ENCODE measurements around the gene MINDY1. TPM values are rescaled to one million over a fixed set of nuclear protein-coding genes. Genes with fewer than 3 reads are reported as not detected.

MINDY1 gene
- total and polyA plus RNA-seq, 7 donors: 15.6 to 51.8 (median 25.5) TPM

GRCh38 chr1:151047925-151048644 lies 41.4 kb upstream of the MINDY1 start:
- TF ChIP-seq POLR2AphosphoS5 (IDR thresholded peaks at IDR 0.05) (peak; percentile 33 to 67 (median 56)), POLR2A (IDR thresholded peaks at IDR 0.05) (peak; percentile 2 to 4), CTCF (IDR thresholded peaks at IDR 0.05) (no peak)
- H3K4me1 ChIP-seq: peaks cover 0 to 29% (median 18%) of the 10 kb centered on the region in 4 donors
- peak; percentile 89 for DNase-seq
- WGBS, 2 donors: 0 to 1% methylated on average over 48 of the region's 48 CpGs
- H3K4me3 ChIP-seq: peak overlapping the region; percentile 50 to 87 (median 70)
- H3K27me3 ChIP-seq: no peaks in the 10 kb centered on the region
- H3K27ac ChIP-seq: peak overlapping the region; percentile 89 to 96 (median 92)
- intact Hi-C loops (cut with DNase I): loop anchor here (5.0 kb wide), 1 partner anchor 71 kb away; no protein-coding TSS in a partner anchor
- no peaks in the 10 kb centered on the region for H3K9me3 ChIP-seq
- peaks cover 8 to 26% (median 16%) of the 10 kb centered on the region in 4 donors for H3K36me3 ChIP-seq

- Histone ChIP-seq H3K36me3 (peaks cover 3 to 21% (median 11%) of the 10 kb centered on the region in 4 donors), H3K27me3 (no peaks in the 10 kb centered on the region), H3K9me3 (no peaks in the 10 kb centered on the region), H3K27ac (peak within 1 kb of the TSS; percentile 89 to 96 (median 92)), H3K4me1 (peaks cover 0 to 29% (median 18%) of the 10 kb centered on the region in 4 donors), H3K4me3 (peak within 1 kb of the TSS; percentile 50 to 87 (median 70))
- WGBS, 2 donors: 0% methylated on average over 29 of the region's 29 CpGs
- DNase-seq: peak; percentile 91
- intact Hi-C loops (cut with DNase I): loop anchor here (5.0 kb wide), 1 partner anchor 70 kb away; no protein-coding TSS in a partner anchor
- TF ChIP-seq POLR2A (IDR thresholded peaks at IDR 0.05): peak; percentile 39 to 61
- peak; percentile 83 to 90 (median 90) for TF ChIP-seq POLR2AphosphoS5 (IDR thresholded peaks at IDR 0.05)
- TF ChIP-seq CTCF (IDR thresholded peaks at IDR 0.05): no peak
- TF ChIP-seq EP300 (IDR thresholded peaks at IDR 0.05): no peak
Measured at GRCh38 chr1:151047591-151047924, 40.9 kb upstream of the MINDY1 start, which contains the start of gene C1orf56. Gene C1orf56, plus strand, starts transcription at chr1:151047751. Its CDS starts 97 bp downstream, at chr1:151047848.

- H3K9me3 ChIP-seq: no peaks in the 10 kb centered on the region
- whole genome bisulfite sequencing, 2 donors: 90 to 94% methylated on average over 1 of the region's 1 CpG
- DNase-seq: peak; percentile 0
- intact Hi-C loops (cut with DNase I): no loop called here
- H3K4me1 ChIP-seq: peaks cover 0 to 8% (median 6%) of the 10 kb centered on the region in 4 donors
- H3K27ac ChIP-seq: no peak overlapping the region
- H3K27me3 ChIP-seq: no peaks in the 10 kb centered on the region
- no peak for TF ChIP-seq POLR2AphosphoS5 (IDR thresholded peaks at IDR 0.05)
- TF ChIP-seq EP300 (IDR thresholded peaks at IDR 0.05): no peak
- no peak for TF ChIP-seq POLR2A (IDR thresholded peaks at IDR 0.05)
- TF ChIP-seq CTCF (IDR thresholded peaks at IDR 0.05): no peak
- no peak overlapping the region for H3K4me3 ChIP-seq
- H3K36me3 ChIP-seq: no peaks in the 10 kb centered on the region
Measured at GRCh38 chr1:151043163-151043562, 36.5 kb upstream of the MINDY1 start.

- TF ChIP-seq EP300 (IDR thresholded peaks at IDR 0.05) (no peak), POLR2AphosphoS5 (IDR thresholded peaks at IDR 0.05) (no peak), POLR2A (IDR thresholded peaks at IDR 0.05) (no peak), CTCF (IDR thresholded peaks at IDR 0.05) (no peak)
- H3K4me3 ChIP-seq: no peak overlapping the region
- DNase-seq: no peak
- H3K9me3 ChIP-seq: no peaks in the 10 kb centered on the region
- no peak overlapping the region for H3K27ac ChIP-seq
- H3K36me3 ChIP-seq: peaks cover 0 to 11% (median 5%) of the 10 kb centered on the region in 4 donors
- H3K27me3 ChIP-seq: no peaks in the 10 kb centered on the region
- no peaks in the 10 kb centered on the region for H3K4me1 ChIP-seq
- WGBS, 2 donors: 89 to 95% methylated on average over 3 of the region's 3 CpGs
- intact Hi-C loops (cut with DNase I): no loop called here
Measured at GRCh38 chr1:151039521-151039920, 32.8 kb upstream of the MINDY1 start.

Measured in sigmoid colon (tissue), 7 donors.